Measurements from ENCODE around the gene CTRB2.

CTRB2 gene

DNA sequence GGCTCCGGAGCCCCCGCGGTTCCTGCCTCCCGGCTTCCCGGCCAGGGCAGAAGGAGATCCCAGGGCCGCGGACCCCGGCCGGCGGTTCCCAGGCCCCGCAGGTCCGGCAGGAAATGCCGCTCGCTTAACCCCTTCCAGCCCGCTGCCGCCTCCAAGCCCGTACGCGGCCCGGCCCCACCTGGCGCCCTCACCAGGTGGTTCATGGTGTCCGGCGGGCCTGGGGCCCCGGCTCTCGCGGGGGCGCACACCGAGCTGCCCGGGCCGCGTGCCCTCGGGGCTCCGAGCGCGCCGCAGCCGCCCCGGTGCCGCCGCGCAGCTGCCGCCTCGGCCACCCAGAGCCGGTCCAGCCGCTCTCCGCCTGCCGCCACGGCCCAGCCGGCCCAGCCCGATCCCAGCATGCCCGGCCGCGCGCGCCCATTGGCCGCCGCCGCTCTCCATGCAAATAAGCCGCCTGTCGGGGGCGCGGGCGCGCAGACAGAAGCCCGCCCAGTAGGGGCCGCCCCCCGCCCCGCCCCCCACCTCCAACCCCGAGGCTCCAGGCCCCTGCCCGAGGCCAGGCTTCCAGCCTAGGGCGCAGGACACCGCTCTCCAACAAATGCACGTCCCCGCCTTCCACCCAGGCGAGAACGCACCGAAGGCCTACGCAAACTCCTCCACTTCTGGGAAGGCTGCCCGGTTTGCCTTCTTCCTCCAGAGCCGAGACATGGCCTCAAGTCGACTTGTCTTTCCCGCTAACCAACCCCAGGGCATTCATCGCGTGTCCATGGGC is 44.5 kb upstream of the CTRB2 start, which contains the start of gene BCAR1:
Gene BCAR1 (minus strand): TSS at position 345 of the 769 bp plus-strand sequence. CDS start 142 bp downstream, at position 203.
- in situ Hi-C loops (cut with HindIII; ENCODE audit: low sequenced_read_pairs), result no loop called here
- TF ChIP-seq, protein P1, sequence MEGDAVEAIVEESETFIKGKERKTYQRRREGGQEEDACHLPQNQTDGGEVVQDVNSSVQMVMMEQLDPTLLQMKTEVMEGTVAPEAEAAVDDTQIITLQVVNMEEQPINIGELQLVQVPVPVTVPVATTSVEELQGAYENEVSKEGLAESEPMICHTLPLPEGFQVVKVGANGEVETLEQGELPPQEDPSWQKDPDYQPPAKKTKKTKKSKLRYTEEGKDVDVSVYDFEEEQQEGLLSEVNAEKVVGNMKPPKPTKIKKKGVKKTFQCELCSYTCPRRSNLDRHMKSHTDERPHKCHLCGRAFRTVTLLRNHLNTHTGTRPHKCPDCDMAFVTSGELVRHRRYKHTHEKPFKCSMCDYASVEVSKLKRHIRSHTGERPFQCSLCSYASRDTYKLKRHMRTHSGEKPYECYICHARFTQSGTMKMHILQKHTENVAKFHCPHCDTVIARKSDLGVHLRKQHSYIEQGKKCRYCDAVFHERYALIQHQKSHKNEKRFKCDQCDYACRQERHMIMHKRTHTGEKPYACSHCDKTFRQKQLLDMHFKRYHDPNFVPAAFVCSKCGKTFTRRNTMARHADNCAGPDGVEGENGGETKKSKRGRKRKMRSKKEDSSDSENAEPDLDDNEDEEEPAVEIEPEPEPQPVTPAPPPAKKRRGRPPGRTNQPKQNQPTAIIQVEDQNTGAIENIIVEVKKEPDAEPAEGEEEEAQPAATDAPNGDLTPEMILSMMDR (IDR thresholded peaks at IDR 0.05; ENCODE audit: low read depth, low read length), result no peak
- peak within 1 kb of the TSS; percentile 78 for H3K4me3 ChIP-seq (ENCODE audit: low read depth, low read length)
- peak; percentile 89 for DNase-seq (ENCODE audit: low read depth, low spot score)

DNA sequence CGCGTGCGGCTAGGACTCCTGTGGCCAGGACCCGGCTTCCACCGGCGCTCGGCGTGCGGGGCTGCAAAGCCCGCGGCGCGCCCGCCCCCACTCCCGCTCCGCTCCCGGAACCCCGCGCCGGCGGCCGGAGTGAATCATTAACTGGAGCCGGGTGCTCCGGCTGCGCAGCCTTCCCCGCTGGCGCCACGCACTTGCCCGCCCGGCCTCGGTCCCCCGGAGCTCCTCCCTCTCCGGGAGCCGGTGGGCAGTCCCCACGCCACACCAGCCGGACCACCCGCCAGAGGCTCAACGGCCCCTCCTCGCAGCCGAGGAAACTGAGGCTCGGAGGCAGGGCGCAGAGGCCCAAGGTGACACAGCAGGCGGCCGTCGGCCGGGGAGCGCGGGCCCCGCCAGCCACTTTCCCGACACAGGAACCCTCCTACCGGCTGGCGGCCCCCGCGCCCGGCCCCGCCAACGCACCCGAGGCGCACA is 43.9 kb upstream of the CTRB2 start:
- TF ChIP-seq, protein P1 (IDR thresholded peaks at IDR 0.05; ENCODE audit: low read depth, low read length), result no peak
- peak overlapping the region; percentile 78 for H3K4me3 ChIP-seq (ENCODE audit: low read depth, low read length)
- peak; percentile 42 for DNase-seq (ENCODE audit: low read depth, low spot score)
- in situ Hi-C loops (cut with HindIII; ENCODE audit: low sequenced_read_pairs), result no loop called here

DNA sequence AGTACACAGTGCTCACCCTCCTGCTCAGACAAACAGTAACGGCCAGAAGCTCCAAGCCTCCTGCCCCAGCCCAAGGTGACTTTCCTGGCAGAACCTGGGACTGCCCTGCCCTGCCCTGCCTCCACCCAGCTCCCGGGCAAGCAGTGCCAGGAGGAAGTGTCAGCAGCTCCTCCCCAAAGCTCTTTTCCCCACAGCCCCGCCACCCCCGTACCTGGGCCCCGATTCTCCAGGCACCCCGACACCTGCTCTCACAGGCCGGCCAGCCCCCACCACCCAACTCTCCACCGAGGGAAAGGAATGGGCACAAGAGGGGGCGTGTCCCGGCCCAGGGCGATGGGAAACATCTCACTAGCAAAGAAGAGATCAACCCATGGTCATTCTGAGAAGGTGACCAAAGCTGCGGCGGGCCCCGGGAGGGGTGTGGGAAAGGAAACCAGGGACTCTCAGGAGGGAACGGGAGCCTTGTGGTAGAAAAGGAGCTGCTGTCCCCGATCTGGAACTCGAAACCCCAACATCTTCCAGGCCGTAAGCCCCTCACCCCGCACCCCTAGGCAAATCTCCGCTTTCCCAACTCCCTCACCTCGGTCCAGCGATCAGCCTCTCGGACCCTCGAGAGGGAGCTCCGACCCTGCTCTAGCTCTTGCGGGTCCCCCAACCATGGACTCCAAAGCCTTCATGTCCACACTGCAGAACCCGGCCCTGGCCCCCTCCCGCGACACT is 43.3 kb upstream of the CTRB2 start:
- peak; percentile 27 for DNase-seq (ENCODE audit: low read depth, low spot score)
- TF ChIP-seq, protein P1 (IDR thresholded peaks at IDR 0.05; ENCODE audit: low read depth, low read length), result no peak
- in situ Hi-C loops (cut with HindIII; ENCODE audit: low sequenced_read_pairs), result no loop called here
- H3K4me3 ChIP-seq (ENCODE audit: low read depth, low read length), result peak overlapping the region; percentile 78

DNA sequence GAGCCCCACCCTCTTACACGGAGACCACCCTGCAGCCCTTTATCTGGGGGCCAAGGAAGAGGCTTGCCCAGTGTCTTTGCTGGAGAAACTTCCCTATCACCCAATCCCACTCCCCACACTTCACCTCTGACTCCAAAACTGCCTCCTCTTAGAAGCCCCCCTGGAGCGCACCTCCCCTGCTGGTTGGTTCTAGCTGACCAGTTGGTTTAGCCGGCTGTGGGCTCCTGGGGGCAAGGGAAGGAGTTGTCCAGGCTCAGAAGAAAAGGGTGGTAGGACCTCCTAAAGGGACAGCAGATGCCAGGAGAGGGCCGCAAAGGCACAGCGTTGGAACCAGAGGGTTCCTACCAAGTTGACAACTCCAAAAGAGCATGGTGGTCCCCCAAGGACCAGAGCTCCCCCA is 42.5 kb upstream of the CTRB2 start:
- in situ Hi-C loops (cut with HindIII; ENCODE audit: low sequenced_read_pairs), result loop anchor here (25.0 kb wide), 1 partner anchor 138 kb away; no protein-coding TSS in a partner anchor
- H3K4me3 ChIP-seq (ENCODE audit: low read depth, low read length), result peak overlapping the region; percentile 78
- no peak for DNase-seq (ENCODE audit: low read depth, low spot score)
- TF ChIP-seq, protein P1 (IDR thresholded peaks at IDR 0.05; ENCODE audit: low read depth, low read length), result no peak

DNA sequence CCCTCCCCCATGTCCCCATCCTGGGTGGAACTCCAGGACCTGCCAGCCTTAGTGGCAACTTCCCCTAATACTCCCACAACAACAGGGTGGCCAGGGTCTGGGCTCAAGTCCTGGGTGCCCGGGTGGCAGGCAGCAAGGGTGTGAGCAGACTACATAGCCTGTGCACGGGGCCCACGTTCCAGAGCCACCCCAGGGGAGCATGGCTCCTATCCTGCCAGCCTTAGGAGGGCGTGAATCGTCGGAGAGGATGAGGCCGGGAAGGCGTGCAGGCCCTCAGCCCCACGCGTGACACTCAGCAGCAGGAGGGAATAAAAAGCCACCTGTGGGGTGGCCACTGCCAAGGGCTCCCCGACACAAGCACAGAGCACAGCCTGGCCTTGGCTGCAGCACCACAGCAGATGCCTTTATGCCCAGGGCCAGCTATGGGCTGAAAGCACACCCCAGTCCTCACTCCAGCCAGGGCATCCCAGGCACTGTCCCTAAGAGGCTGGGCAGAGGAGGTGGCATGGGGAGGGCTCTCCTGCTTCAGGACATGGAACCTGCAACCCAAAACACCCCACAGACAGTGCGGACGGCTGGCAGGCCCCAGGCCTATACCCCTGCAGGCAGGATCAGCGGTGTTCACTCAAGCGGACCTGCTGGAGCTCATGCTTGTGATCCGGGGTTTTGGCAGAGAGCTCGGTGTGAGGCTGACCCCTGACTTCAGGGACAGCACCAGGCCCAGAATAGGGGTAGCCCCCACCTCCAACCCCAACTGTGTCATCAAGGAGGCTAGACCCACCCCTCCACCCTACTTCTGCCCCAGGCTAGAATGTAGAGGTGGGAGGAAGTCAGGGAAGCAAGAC is 41.8 kb upstream of the CTRB2 start:
- H3K4me3 ChIP-seq (ENCODE audit: low read depth, low read length), result no peak overlapping the region
- no peak for DNase-seq (ENCODE audit: low read depth, low spot score)
- TF ChIP-seq, protein P1 (IDR thresholded peaks at IDR 0.05; ENCODE audit: low read depth, low read length), result no peak
- in situ Hi-C loops (cut with HindIII; ENCODE audit: low sequenced_read_pairs), result loop anchor here (25.0 kb wide), 1 partner anchor 139 kb away; no protein-coding TSS in a partner anchor

DNA sequence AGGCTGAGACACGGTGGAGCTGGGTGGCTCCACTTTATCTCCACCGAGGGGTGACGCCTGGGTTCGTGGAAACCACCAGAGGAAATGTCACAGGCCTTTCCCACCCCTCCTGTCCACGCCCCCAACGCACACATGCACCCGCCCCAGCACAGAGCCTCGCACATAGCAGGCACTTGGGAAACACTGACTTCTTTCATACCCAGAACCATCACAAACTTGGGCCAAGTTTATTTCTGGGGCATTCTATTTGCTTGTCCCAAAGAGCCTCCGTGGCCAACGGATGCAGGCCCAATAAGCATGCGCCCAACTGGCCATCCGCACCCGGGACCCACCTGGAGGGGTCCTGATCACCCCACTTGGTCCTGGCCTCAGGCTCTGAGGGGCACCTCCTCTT is 41.2 kb upstream of the CTRB2 start:
- in situ Hi-C loops (cut with HindIII; ENCODE audit: low sequenced_read_pairs), result loop anchor here (25.0 kb wide), 1 partner anchor 139 kb away; no protein-coding TSS in a partner anchor
- TF ChIP-seq, protein P1 (IDR thresholded peaks at IDR 0.05; ENCODE audit: low read depth, low read length), result no peak
- DNase-seq (ENCODE audit: low read depth, low spot score), result no peak
- H3K4me3 ChIP-seq (ENCODE audit: low read depth, low read length), result no peak overlapping the region
